ENCODE results near the gene CCDC13.

The CCDC13 gene

GRCh38 chr3:42799376-42799775 is 26.3 kb upstream of the CCDC13 start:
- no peak for DNase-seq (ENCODE audit: low spot score)

- DNase-seq (ENCODE audit: low spot score) = no peak
Observed at GRCh38 chr3:42796332-42796885, 23.4 kb upstream of the CCDC13 start.

GRCh38 chr3:42795621-42796181 is 22.6 kb upstream of the CCDC13 start:
- DNase-seq (ENCODE audit: low spot score) = no peak

GRCh38 chr3:42790714-42791229 is 17.7 kb upstream of the CCDC13 start:
- no peak for DNase-seq (ENCODE audit: low spot score)

- DNase-seq (ENCODE audit: low spot score) = no peak
Observed at GRCh38 chr3:42786631-42787030, 13.6 kb upstream of the CCDC13 start.

- no peak for DNase-seq (ENCODE audit: low spot score)
Observed at GRCh38 chr3:42786212-42786611, 13.2 kb upstream of the CCDC13 start.

- peak; percentile 87 for DNase-seq (ENCODE audit: low spot score)
Observed at GRCh38 chr3:42780892-42781700, 8.0 kb upstream of the CCDC13 start.

GRCh38 chr3:42780398-42780797 is 7.3 kb upstream of the CCDC13 start:
- no peak for DNase-seq (ENCODE audit: low spot score)

- no peak for DNase-seq (ENCODE audit: low spot score)
Observed at GRCh38 chr3:42778644-42779043, 5.6 kb upstream of the CCDC13 start.

GRCh38 chr3:42773409-42773751 is 327 bp upstream of the CCDC13 start:
- no peak for DNase-seq (ENCODE audit: low spot score)

- no peak for DNase-seq (ENCODE audit: low spot score)
Observed at GRCh38 chr3:42771271-42771670, 1.8 kb downstream of the CCDC13 start.

GRCh38 chr3:42769477-42770131 is 3.4 kb downstream of the CCDC13 start:
- no peak for DNase-seq (ENCODE audit: low spot score)

GRCh38 chr3:42764561-42765295 is 8.3 kb downstream of the CCDC13 start:
- DNase-seq (ENCODE audit: low spot score) = no peak

GRCh38 chr3:42764115-42764514 is 8.9 kb downstream of the CCDC13 start:
- no peak for DNase-seq (ENCODE audit: low spot score)

GRCh38 chr3:42763021-42763420 is 10.0 kb downstream of the CCDC13 start:
- no peak for DNase-seq (ENCODE audit: low spot score)

- DNase-seq (ENCODE audit: low spot score) = no peak
Observed at GRCh38 chr3:42762046-42762724, 10.9 kb downstream of the CCDC13 start.

GRCh38 chr3:42758126-42758525 is 14.9 kb downstream of the CCDC13 start:
- no peak for DNase-seq (ENCODE audit: low spot score)

- no peak for DNase-seq (ENCODE audit: low spot score)
Observed at GRCh38 chr3:42756681-42757213, 16.3 kb downstream of the CCDC13 start.

- no peak for DNase-seq (ENCODE audit: low spot score)
Observed at GRCh38 chr3:42755681-42756578, 17.1 kb downstream of the CCDC13 start.

- no peak for DNase-seq (ENCODE audit: low spot score)
Observed at GRCh38 chr3:42753757-42754156, 19.3 kb downstream of the CCDC13 start.
